NOMO-1 treated with dmso at 0.1 percent for 144 hours (cell line): ENCODE results near the gene PCSK6.
"Not testable (repeated sequence)": the region's sequence is repeated elsewhere in the genome, so short reads cannot be mapped to it uniquely, and the experiment has no call there.

Experiments used
- DNase-seq: peaks from one replicate; lab custom pipeline; 2025; ENCODE audit not compliant: unreplicated experiment; lab: John Stamatoyannopoulos, UW

PCSK6 gene

DNA sequence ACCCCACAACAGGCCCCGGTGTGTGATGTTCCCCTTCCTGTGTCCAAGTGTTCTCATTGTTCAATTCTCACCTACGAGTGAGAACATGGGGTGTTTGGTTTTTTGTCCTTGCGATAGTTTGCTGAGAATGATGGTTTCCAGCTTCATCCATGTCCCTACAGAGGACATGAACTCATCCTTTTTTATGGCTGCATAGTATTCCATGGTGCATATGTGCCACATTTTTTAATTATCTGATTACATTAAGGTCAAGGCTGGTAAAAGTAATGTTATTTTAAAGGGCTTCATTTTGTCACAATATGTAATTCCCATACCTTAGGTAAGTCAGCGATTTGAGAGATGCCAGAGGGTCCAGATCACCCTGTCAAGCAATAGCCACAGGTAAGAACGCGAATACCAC is 202.2 kb downstream of the PCSK6 start:
- DNase-seq: not testable (repeated sequence)

DNA sequence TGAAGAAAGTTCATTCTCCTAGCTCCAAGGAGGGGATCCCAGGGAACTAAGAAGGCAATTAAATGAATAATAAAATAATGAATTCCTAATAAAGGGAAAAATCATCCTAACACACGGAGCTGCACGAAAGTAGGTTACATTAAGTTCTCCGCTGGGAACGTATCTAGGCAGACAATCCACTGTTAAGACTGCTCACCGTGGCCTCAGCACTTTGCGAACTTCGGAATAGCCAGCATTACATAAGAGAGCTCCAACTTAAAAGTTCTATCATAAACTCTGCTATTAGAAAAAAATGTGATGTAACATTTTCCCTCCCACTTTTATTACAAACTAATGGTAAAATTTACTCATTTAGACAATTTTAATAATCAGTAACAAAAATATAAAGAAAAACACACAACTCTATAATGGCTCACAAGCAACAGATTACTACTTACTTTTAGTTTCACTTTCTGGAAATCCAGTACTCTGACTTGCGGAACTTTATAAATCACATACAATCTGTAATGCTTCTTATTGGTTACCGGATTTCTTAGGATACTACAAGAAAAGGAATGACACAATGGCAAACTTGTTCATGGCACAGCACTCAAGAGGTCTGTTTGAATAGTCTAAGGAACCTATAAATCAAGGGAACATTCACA is 202.9 kb downstream of the PCSK6 start:
- DNase-seq: no peak

DNA sequence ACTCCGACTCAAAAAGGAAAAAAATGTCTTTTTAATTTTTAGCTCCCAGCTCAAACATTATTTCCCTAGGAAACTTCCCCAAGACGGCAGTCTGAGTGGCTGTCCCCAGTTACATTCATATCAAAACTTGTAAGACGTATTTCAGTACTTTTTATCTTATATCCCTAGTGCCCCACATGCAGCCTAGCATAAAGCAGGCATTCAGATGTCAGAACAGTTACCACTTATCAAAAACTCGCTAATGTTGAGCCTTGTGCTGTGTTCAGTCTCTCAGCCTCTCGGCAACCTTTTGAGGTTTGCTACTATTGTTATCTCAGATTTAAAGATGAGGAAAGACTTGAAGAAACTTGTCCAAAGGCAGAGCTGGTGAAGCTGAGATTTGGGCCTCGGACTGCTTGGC is 205.6 kb downstream of the PCSK6 start:
- no peak for DNase-seq

DNA sequence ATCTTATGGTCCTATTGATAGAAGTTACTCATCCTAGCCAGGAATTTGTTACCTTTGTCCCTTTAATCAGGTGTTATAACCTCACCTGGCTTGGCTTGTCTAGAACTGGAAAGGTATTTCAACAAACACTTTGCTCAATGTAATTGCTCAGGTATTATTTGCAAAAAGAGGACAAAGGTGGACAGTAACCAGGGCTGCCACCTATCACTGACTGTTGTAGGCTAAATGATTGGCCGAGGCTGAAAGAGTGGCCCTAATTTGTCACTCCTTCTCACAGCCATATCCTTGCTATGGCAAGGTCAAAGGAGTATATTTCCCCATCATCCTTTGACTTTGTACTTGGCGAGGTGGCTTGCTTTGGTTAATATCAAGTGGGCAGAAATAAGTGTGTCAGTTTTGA is 209.5 kb downstream of the PCSK6 start:
- no peak for DNase-seq

DNA sequence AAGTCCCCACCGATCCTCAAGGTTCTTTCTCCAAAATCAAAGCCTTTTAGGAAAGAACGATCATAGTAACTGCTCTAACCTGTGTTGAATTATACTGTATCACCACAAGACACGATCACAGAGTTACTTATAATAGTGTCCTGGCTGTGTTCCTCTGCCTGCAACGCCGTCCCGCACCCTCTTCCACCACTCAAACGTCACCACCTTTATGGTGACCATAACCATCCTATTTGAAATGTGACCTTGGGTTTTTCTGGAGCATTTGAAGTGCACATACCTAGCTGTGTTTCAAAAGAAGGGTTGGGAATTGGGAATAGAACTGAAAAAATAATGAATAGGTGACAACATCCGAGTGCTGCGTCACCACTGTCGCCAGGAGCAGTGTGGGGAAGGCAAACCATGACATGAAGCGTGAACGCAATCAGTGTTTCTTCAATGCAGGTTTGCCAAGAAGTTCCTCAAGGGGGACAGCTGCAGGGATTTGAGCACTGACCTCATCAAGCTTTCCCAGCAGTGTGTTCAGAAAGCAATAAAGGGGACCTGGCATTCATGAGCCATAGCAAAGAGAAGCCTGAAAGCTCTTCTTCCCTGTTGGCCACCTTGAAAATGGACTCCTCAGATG is 211.5 kb downstream of the PCSK6 start:
- DNase-seq: no peak

DNA sequence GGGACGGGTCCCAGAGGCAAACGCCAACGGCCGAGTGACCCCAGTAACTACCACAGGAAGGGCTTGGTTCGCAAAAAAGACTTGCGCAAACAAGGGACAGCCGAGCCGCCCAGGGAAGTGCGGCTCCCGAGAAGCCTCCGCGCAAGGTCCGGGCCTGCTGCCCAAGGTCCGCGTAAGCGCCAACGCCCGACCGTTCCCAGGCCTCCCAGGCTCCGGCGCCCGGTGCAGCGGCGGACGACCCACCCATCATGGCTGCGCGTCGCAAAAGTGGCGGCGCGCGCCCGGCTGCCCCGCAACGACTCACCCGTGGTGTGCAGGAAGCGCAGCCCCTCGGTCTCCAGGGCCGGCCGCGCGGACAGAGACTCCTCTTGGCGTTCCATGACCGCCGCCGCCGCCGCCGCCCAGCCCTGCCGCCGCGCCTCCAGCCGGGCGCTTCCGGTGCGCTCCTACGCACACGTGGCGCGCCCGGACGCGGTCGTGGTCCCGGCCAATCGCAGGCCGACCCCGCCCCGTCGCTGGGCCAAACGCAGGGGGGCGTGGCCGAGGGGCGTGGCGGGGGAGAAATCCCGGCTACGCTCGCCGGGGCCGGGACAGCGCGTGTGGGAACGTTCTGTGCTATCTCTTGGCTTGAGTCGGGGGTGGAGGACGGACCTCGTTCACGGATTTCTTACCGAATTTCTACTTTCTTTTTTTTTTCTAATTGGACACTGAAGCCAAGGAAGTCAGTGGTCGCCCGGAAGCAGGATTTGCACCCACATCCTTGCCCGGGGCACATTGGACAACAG is 212.3 kb downstream of the PCSK6 start, which contains the start of gene SELENOS:
TSS of gene SELENOS (minus strand) at position 448 of the 785 bp plus-strand sequence. CDS start at position 380, 68 bp downstream.
- peak; percentile 77 for DNase-seq

DNA sequence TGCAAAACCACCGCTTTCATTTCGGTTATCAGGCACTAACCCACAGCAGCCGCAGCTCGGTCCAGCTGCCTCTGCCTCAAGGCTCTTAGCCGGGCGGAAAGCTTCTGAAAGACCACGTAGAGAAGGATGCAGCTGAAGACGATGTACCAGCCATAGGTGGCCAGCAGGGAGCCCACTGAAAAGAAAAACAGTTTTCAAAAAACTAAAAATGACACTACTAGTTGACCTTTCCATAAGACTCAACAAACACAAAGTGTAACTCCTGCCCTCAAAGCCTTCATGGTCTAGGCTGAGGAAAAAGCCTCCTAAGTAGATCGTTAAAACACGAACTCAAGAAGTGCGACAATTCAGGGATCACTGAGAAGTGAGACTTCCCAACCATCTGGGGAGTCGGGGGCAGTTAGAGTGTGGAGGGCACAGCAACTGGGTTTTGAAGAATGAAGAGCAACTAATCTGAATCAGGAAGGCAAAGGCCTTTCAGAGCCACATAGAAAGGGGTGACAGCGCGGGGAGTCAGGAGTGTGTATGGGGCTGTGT is 212.9 kb downstream of the PCSK6 start:
- DNase-seq: peak; percentile 17

DNA sequence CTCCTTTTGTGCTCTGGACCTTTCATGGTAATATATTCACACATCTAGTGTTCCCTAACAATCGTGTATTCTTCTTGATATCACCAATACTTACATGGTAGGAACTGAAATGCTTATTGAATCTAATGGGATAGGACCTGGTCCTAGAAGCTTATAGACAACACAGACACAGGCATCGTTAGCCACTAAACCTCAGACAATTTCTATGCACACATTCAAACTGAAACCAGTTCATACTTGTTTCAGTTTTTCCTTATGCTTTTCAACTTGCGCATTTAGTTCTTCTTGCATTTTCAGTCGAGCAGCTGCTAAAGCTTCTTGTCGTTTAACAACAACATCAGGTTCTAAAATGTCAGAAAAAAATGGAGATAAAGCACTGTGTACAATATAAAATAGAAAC is 214.5 kb downstream of the PCSK6 start:
- DNase-seq: no peak

DNA sequence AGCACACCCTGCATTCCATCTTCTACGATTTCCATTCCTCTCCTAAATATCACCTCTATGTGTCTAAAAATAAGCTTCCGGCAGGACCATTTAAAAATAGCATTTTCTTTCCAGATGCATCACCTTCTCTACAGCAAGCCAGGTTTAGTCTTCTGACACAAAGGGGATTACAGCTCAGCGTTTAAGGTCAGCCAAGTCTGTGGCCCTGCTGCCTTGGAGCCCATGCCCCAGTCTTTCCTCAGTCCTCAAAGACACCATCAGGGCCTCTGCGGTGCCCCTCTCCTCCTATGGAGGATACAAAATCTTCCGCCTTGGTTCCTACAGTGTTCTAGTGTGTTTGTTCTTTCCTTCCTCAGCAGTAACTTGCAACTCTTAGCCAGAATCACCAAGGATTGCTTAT is 216.0 kb downstream of the PCSK6 start:
- DNase-seq: no peak

DNA sequence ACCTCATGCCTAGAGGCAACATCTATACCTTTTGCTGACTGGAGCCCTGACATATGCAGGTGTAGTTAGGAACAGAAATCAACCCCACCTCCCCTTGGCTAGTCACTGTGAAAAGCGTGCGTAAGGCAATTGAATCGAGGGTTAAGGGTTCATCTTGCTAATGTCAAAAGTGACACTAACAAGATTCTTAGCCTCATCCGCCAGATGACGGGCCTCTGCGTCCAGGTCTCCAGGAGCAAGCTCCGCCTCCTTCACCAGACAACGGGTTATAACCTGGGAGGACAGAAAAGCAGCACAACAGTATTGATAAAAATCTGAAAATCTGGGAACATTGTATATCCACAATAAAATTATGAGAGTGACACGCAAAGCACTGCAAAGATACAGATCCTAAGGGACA is 216.9 kb downstream of the PCSK6 start:
- no peak for DNase-seq

DNA sequence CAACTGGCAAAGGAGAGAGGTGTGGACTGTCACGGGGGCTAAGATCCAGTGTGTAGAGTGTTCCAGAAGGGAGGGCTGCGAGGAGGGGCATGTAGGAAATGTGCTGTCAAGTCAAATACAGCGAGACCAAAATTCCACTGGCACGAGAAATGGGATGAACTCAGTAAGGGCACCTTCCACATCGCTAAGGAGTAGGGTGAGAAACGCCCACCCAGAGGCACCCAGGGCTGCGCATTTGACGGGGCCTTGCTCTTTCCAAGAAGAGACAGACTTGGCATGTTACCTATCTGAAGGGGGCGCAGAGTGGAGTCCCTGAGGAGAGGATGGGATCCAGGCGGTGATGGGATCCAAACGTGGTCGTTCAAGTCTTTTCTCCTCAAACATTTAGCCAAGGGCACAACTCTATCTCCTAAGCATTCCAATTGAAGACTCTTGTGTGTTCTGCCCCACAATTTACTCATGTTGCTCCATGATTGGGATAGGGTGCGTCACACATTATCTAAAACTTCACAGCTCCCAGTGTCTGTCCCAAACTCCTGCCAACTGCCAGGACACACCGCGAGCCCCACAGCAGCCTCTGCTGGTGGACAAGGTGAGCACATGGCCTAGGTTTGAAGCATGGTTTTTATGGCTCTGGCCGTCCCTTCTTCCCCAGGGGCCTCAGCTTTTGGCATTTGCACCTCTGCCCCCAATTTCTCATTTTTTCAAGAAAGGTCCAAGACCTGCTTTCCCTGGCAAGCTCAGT is 219.9 kb downstream of the PCSK6 start:
- no peak for DNase-seq

DNA sequence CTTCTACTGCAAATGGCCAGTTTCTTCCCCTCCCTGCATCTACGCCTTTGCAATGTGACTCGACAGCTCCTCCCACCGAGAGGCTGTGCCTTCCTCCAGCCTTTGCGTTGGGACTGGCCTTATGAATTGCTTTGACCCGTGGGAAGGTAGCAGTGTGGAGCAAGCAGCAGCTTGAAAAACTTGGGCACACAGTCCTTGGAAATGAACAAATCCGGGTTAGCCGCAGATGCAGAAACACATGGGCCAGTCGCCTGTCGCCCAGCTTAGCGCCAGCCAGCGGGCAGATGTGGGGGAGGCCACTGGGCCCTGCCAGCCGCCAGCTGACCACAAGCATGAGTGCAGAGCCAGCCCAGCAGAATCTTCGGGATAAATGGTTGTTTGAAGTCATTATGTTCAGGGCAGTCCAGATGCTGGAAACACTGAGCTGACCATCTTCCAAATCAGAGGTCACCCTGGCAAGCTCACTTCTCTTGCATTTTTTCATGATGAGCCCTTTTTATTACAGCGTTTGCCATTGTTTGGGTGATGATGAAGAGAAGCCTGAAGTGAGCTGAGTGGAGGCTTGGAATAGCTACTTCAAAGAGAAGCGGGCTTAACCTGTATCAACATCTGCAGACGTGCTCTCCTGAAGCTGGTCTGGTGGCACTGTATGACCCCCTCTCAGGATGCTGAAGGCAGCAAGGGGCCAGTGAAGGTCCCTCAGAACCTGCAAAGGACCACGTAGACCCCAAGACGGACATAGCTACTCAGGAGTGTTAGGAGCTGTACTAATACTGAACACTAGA is 222.0 kb downstream of the PCSK6 start:
- DNase-seq: no peak

DNA sequence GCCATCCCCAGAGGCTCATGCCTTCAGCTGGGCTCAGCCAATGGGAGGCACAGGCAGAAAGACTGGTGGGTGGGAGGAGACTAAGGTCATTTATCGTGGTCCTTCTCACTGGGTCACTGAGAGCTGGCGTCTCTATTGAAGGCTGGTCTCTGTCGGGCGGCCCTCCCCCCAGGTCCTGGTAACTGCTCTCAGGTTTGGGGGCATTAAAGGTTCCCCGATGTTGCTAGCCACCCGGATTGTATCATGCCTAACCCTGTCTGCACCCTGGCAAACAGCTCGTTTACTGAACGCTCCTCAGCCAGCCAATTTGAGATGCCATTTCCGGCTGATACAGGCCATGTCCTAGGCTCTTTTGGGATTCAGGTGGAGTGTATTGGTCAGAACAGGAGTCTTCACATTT is 222.7 kb downstream of the PCSK6 start:
- DNase-seq: no peak

DNA sequence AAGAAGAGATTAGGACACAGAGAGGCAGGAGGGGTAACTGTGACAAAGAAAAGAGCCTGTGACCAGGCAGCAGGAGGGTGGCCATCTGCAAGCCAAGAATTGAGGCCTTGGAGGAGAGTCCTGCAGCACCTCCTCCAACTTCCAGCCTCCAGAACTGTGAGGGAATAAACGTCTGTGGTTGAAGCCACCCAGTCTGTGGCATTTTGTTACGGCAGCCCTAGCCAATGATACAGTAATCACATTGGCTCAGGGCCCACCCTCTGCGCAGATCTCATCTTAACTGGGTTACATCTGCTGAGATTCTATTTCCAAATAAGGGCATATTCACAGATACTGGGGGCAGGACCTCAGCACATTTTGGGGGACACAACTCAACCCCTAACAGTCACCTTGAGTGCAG is 223.5 kb downstream of the PCSK6 start:
- no peak for DNase-seq

DNA sequence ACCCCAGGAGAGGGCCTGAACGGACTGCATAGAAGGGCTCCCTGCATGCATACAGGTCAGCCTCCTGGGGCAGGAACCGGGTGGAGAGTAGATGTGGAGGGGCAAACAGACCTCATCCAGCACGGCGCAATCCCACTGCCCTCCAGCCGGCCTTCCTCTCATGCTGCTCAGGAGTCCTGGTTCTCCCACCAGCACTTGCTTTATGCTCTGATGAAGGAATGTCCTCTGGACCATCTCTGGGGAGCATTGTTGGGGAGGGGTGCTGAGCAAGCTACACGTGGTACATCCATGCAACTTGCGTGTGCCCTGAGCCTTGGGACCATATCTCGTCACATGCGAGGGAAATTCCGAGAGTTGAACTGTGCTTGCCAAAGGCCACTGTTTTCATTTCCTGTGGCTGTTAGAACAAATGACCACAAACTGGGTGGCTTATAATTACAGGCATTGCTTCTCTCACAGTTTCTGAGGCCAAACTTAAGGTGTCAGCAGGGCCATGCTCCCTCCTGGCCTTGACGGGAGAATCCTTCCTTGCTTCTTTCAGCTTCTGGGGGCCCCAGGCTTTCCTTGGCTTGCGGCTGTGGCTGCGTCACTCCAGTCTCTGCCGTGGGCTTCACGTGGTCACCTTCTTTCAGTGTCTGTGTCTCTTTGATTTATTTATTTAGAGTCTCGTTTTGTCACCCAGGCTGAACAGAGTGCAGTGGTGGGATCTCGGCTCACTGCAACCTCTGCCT is 224.4 kb downstream of the PCSK6 start:
- no peak for DNase-seq

DNA sequence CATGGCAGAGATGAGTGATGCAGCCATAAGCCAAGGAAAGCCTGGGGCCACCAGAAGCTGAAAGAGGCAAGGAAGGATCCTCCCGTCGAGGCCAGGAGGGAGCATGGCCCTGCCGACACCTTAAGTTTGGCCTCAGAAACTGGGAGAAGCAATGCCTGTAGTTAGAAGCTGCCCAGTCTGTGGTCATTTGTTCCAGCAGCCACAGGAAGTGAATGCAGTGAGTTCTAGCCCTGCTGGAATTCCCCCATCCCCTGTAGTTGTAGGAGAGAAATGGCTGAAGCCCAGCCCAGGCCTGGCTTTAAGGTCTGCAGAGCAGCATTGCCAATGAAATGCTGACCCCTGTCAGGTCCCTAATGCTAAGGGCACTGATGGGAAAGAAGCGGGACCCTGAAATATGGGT is 225.5 kb downstream of the PCSK6 start:
- no peak for DNase-seq

DNA sequence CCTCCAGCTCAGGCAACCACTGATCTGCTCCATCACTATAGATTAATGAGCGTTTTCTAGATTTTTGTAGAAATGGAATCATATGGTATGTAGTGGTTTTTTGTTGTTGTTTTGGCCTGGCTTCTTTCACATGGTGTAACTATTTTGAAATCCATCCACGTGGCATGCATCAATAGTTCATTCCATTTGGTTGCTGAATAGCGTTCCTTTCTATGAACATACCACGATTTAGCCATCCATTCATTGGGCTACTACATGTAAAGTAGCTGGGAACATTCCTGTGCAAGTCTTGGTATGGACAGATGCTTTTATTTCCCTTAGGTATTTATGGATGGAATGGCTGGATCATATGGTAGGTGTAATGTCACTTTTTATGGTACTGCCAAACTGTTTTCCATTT is 227.0 kb downstream of the PCSK6 start:
- DNase-seq: no peak

DNA sequence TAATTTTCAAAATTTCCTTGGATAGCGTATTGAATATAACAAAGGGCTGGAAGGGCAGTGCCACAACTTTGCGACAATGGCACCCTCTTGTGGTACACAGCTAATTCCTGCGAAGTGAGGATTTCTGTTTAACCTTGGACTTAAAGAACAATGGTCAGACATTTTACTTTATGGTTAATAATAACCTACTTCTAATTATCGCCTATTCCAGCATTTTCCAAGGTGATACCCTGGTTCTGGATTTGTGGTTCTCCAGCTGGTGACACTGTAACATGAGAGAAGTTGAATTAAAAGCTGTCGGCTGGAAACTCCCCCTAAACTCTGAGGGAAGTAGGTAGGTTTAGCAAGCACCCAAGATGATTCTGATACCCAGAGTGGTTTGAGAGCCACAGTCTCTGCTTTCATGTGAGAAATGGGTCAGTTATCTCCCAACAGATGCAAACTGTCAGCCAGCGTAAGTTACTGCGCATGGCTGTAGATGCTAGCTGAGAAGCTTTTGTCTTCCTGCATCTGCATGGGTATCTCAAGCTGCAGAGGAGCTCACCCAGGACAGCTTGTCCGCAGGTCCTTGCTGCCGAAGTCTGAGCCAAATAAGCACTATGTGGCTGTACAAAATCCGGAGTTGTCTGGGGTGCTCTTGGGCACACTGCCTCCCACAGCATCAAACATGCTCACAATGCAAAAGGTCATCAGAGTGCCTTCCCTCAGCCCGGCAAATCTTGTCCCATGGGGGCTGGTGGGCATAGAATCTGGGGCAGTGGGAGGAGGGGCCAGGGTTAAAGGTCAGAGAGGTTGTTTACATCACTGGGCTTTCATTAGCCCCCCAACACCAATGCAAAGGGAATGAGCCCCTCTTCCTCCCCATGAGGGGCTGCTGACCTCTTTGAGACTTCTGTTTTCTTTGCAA is 231.0 kb downstream of the PCSK6 start:
- DNase-seq: peak; percentile 25

DNA sequence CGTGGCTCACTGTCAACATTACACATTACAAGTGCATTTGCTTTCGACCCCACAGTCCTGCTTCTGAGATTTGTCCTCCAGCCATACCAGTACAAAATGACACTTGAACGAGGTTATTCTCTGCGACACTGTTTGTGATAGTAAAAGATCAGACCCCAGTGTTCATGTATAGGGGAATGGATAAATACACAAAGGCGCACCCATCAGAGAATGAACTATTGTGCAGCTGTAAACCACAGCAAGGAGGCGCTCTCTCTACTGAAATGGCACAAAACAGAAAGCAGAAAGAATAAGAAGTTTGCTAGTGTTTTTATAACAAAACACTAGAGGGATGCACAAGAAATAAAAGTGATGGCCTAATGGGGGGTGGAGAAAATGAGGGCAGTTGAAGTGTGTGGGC is 232.8 kb downstream of the PCSK6 start:
- peak; percentile 32 for DNase-seq
